T47D (cell line): ENCODE data around the gene C3orf38.

Source experiments
- DNase-seq, 2 experiments: peaks; one replicate each; pipeline versions ENCODE4 v3.0.0 to v3.0.0-alpha.2; 2011 to 2012; ENCODE audit warnings: low read depth in 1 of 2, low spot score in 1 of 2
- JUND ChIP-seq: IDR thresholded peaks from 2 replicates; pipeline ENCODE4 v1.6.1; 2012; ENCODE audit warnings: low read depth
- in situ Hi-C: cut with HindIII; loops from 2 replicates; pipeline ENCODE4 v1.10.0; 2016; ENCODE audit warnings: low sequenced_read_pairs, low pct_unique_long_range_greater_than_20kb

The C3orf38 gene

DNA sequence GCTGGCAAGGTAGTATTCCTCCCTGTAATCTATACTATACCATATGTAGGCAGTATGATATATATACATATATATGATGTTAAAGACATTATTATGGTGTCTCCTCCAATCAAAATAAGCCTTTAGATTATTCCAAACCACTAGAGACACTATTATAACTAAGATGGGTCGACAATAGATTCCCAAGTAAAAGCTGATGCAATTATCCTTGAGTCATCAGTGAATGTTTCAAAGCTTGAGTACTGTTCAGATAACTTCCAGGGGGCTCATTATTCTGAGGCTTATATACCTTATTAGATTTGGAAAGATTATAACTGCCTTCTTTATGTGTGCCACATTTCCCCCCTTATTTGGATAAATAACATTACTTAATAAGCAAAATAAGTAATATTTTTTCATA, 11.9 kb upstream of the C3orf38 start:
- TF ChIP-seq JUND: no peak
- DNase-seq: no peak
- in situ Hi-C loops: no loop called here

DNA sequence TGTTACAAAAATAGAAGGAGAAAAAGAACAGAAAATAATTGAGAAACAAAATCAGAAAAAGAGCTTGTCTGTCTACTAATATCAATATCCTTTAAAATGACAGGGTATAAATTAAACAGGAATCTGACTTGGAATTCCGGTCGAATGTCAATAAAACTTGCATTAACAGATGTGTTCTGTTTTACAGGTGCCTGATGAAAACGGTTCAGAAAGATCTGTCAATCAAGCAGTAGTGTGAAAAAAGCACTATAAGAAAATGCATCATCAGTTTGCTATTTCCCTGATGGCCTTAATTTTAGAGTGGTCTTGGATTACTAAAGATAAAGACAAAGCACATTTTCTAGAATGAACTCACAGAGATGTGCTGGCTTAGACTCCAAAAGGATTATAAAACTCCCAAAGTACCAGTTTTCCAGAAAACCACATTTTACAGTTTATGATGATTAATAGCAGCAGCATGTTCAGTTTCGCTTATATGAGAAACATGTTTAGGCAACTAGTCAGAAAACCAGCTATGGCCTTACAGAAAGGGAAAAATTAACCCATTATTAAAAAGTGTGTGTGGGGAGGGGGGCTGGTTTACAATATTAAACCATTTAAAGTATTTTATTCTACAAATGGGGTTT, 8.2 kb upstream of the C3orf38 start:
- TF ChIP-seq JUND: no peak
- in situ Hi-C loops: no loop called here
- DNase-seq: no peak

DNA sequence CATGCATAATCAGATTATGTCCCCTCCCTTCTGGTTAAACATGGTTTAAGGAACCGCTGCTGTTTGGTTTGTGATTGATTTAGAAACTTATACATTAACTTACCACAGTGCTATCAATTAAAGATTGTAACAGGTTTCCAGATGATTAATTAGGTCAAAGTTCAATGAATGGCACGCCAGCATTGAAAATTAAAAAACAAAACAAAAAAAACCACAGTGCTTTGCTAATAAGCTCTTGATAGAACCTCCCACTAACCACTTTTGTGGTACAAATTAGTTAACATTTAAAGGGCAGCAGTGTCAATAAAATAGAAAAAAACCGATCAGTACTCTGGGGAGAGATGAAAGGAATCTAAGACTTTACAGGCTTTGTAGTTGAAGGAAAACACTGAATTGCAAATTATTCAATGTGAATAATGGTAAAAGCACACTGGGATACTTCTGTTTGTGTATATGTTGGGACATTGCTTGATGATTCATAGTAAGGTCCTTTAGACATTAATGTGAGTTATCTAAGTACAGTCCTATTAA, 7.6 kb upstream of the C3orf38 start:
- no peak for DNase-seq
- in situ Hi-C loops: no loop called here
- TF ChIP-seq JUND: no peak

DNA sequence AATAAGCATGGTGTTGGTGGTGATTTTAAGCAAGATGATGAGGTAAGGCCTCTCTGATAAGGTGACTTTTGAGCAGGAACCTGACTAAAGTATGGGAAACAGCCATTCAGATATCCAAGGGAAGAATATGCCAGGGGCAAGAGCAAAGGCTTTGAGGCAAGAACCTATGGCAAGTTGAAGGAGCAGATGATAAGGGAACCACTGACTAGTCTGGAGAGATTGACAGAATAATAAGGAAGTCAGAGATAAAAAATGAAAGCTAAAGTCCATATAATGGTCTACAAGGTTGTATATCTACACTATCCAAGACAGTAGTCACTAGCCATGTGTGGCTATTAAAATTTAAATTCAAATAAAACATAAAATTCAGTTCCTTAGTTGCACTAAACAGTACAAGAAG, 2.5 kb upstream of the C3orf38 start:
- in situ Hi-C loops: no loop called here
- no peak for DNase-seq
- no peak for TF ChIP-seq JUND

DNA sequence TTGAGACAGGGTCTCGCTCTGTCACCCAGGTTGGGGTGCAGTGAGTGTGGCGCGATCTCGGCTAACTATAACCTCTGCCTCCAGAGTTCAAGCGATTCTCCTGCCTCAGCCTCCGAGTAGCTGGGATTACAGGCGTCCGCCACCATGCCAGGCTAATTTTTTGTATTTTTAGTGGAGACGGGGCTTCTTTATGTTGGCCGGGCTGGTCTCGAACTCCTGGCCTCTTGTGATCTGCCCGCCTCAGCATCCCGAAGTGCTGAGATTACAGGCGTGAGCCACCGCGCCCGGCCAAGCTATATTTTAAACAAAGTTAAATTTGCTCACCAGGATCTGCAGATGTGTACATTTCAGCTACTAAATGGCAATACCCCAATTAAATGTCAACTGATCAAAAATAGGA, 1.1 kb upstream of the C3orf38 start:
- in situ Hi-C loops: no loop called here
- DNase-seq: no peak
- TF ChIP-seq JUND: no peak

DNA sequence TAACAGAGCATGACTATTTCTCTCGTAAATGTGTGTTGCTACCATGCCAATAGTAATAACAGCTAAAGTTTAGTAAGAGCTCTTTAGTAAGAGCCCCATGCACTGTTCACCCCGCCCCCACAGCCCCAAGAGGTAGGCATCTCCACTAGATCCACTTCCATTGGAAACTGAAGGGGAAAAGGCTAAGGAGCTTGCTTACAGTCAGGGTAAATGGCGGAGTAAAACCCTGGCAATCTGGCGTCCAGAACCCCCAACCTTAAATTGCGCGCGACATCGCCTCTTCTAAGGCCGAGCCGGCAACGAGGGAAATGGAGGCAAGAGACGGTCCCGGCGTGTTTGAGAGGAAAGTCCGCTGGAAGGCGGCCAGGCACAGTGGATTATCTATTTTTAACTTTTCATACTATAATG, 654 bp upstream of the C3orf38 start:
- no peak for TF ChIP-seq JUND
- DNase-seq: no peak
- in situ Hi-C loops: no loop called here

DNA sequence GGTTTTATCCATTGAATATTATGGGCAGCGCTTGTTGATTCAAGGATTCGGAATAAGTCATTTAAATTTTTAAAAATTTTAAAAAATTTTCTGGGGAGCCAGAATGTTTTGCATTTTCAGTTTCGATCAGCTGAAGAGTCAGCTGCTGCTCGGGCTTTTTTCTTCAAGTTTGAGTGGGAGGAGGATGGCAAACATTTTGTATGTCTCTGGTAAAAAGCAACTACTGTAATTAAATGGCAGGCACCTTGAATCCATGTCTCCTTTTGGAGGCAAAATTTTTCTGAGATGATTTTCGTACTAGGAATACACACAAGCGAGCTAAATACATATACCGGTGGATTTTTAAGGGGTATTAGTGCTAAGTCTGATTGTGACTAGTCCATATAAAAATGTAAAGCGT, 612 bp downstream of the C3orf38 start:
- no peak for DNase-seq
- in situ Hi-C loops: no loop called here
- TF ChIP-seq JUND: no peak

DNA sequence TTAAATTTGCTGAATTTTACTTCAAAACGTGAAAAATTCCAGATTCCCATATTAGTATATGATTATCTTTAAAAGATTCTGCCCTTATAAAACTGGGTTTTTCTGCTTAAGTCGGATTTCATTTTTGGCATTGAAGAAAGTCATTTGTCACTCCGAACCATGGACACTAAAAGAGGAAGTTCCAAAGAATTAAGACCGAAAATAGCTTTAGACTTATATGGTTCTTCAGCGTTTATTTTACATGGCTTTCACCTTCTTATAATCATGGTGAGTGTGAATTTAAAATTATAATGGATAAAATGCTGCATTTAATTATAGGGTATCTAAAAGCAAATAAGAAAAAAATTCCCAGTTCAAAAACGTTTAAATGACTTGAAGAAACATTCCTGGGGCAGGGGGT, 1.0 kb downstream of the C3orf38 start:
- DNase-seq: no peak
- in situ Hi-C loops: no loop called here
- no peak for TF ChIP-seq JUND

DNA sequence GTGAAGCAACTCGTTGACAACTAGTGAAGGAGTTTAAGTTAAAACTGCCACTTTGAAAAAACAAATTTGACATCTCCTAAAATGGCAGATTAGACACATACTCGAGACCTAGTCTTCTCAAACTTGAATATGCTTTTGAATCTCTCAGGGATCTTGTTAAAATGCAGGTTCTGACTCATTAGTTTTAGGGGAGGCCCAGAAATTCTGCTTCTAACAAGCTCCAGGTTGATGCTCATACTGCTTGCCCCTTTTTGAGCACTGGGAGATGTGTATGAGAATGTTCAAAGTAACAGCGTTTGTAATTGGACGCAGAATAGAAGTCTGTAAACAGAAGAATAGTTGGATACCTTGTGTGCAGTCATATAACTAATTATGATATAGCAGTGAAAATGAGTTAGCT, 1.6 kb downstream of the C3orf38 start:
- no peak for DNase-seq
- TF ChIP-seq JUND: no peak
- in situ Hi-C loops: no loop called here

DNA sequence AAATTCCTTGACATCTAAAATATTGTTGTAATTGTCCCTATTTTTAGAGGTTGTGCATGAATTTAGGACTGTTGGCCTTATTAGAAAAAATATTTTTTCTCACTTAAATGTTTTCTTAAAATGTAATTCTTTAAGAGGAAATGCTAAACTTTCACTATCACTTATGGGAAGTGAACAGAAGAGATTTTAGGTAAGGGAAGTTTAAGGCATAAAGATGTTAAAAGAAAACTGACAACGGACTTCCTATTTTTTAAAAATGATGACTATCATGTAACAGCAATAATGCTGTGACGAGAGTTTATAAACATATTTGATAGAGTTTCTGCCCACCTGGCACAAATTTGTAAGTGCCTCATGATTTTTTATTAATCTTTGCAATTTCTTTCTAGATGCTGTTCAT, 3.1 kb downstream of the C3orf38 start:
- DNase-seq: no peak
- no peak for TF ChIP-seq JUND
- in situ Hi-C loops: no loop called here

DNA sequence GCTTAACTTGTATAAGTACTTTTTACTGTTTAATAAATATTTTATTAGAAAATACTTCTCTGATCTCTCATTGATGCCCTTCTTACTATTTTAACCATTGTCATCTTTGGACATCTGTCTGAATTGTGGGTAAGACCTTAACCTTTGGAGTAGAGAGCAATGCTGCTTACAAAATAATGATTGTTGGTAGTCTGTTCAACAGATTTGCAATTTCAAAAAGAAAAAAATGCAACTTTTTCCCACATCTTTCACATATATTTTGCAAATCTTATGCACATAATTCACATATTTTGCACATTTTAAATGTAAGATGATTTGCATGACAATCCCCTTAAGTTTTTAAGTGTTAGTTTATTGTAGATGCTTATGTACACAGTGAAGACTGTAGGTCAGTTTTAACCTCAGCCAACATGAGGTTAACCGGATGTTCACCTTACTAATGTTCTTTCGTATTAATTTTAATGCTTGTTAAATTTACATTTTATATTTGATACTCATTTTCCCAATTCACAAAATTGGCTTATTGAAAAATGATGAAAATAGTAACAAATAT, 16.7 kb downstream of the C3orf38 start:
- DNase-seq: no peak
- no peak for TF ChIP-seq JUND
- in situ Hi-C loops: no loop called here

DNA sequence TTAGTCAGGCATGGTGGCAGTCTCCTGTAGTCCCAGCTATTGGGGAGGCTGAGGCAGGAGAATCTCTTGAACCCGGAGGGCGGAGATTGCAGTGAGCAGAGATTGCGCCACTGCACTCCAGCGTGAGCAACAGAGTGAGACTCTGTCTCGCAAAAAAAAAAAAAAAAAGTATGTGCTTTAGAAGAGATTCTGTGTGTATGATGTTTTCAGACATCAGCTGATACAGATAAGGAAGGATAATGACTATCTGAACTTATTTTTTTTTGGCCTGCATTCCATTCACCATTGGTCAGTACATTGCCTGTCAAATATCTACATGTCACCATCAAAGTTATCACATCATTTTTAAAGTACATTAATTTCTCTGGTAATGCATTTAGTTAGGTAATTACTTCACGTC, 17.4 kb downstream of the C3orf38 start:
- in situ Hi-C loops: no loop called here
- no peak for DNase-seq
- TF ChIP-seq JUND: no peak

DNA sequence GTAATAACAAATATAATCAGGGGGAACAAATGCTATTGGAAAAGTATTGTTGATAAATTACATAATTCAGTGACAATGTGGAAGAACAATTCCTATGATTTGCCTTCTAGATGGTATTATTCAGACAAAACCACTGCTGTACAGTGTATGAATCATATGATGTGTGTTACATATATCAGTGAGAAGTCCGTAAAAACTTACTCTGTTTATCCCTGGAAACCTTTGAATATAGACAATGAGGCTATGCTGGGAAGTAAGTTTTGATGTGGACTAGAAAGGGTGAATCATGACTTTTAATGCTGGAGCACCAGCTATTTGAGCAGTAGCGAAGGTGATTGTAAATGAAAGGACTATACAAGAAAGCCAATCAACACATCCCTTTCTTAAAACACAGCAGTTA, 17.9 kb downstream of the C3orf38 start:
- in situ Hi-C loops: no loop called here
- no peak for DNase-seq
- no peak for TF ChIP-seq JUND

DNA sequence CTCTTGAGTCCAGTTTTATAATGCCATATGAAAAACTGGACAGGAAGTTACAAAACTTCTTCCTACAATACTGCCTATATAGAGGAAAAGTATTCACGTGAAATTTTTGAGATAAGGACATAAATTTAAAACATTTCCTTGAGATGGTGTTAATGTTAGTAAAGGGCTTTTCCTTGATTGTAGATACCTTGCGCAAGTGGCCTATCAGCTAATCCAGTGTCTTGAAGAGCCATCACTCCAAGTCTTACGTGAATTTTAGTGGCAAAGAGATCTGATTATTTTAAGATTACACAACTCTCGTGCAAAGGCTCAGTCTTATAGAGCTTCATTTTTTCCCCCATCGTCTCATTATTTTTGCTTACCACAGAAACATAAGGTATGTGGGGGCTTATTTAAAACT, 18.4 kb downstream of the C3orf38 start:
- no peak for TF ChIP-seq JUND
- in situ Hi-C loops: no loop called here
- no peak for DNase-seq
